ENCODE data around the gene JAKMIP2.

- TF ChIP-seq CTCF (IDR thresholded peaks at IDR 0.05 in 8 of 11, conservative IDR thresholded peaks at IDR 0.05 in 3 of 11) (no peak), POLR2AphosphoS5 (IDR thresholded peaks at IDR 0.05) (no peak), POLR2A (IDR thresholded peaks at IDR 0.05) (no peak)
These were observed 91.4 kb downstream of the JAKMIP2 start for GRCh38 chr5:147691130-147691529.

All from spleen (tissue), 7 donors.